Glutamatergic neuron (in vitro differentiated cells): Measurements from ENCODE around the gene HGF. TPM values are rescaled to one million over a fixed set of nuclear protein-coding genes. Genes with fewer than 3 reads are reported as not detected.

Experiments
- DNase-seq: peaks from one replicate; pipeline ENCODE4 v3.0.0; 2022
- H3K27ac Mint-ChIP-seq: one replicate; pipeline ENCODE4 v1.8.0; 2020; ENCODE audit warnings: mild to moderate bottlenecking, mixed read lengths, inconsistent platforms; ENCODE audit not compliant: unreplicated experiment
- H3K27me3 Mint-ChIP-seq: one replicate; pipeline ENCODE4 v1.8.0; 2020; ENCODE audit warnings: mild to moderate bottlenecking, moderate library complexity, mixed read lengths, inconsistent platforms; ENCODE audit not compliant: unreplicated experiment
- H3K36me3 Mint-ChIP-seq: one replicate; pipeline ENCODE4 v1.8.0; 2020; ENCODE audit warnings: mild to moderate bottlenecking, mixed read lengths, inconsistent platforms; ENCODE audit not compliant: unreplicated experiment
- H3K4me1 Mint-ChIP-seq: one replicate; pipeline ENCODE4 v1.8.0; 2020; ENCODE audit warnings: mild to moderate bottlenecking, low read depth, mixed read lengths, inconsistent platforms; ENCODE audit not compliant: unreplicated experiment
- H3K4me3 Mint-ChIP-seq: one replicate; pipeline ENCODE4 v1.8.0; 2020; ENCODE audit warnings: mild to moderate bottlenecking, mixed read lengths, inconsistent platforms; ENCODE audit not compliant: unreplicated experiment
- H3K9me3 Mint-ChIP-seq: one replicate; pipeline ENCODE4 v1.8.0; 2020; ENCODE audit warnings: mild to moderate bottlenecking, moderate library complexity, mixed read lengths, inconsistent platforms; ENCODE audit not compliant: unreplicated experiment
- CTCF ChIP-seq: fragments of 200-600 bp; sonication (generic); IDR thresholded peaks from one replicate; pipeline ENCODE4 v1.5.0; 2021; ENCODE audit not compliant: partially characterized antibody, unreplicated experiment
- total RNA-seq: library from RNA; stranded (reverse); fragmentation: NEBNext Ultra II Directional; extraction: Animal tissue kit (Norgen Biotek cat#: 25700); gene quantifications from one replicate; pipeline ENCODE4 v1.2.1, GENCODE V29; 2021; ENCODE audit not compliant: unreplicated experiment

Gene HGF
- total RNA-seq, 1 donor from 2014 or later, result not detected

GRCh38 chr7:81684514-81685269 is 85.2 kb downstream of the HGF start:
- H3K27ac Mint-ChIP-seq, result peak overlapping the region; percentile 86
- no peaks in the 10 kb centered on the region for H3K36me3 Mint-ChIP-seq
- peaks cover 38% of the 10 kb centered on the region for H3K4me1 Mint-ChIP-seq
- peak overlapping the region; percentile 58 for H3K4me3 Mint-ChIP-seq
- H3K9me3 Mint-ChIP-seq, result peaks cover 2% of the 10 kb centered on the region
- TF ChIP-seq CTCF, result no peak
- H3K27me3 Mint-ChIP-seq, result no peaks in the 10 kb centered on the region
- peak; percentile 72 for DNase-seq

GRCh38 chr7:81684033-81684432 is 85.8 kb downstream of the HGF start:
- DNase-seq, result no peak
- H3K27ac Mint-ChIP-seq, result peak overlapping the region; percentile 86
- no peaks in the 10 kb centered on the region for H3K36me3 Mint-ChIP-seq
- no peak for TF ChIP-seq CTCF
- peak overlapping the region; percentile 58 for H3K4me3 Mint-ChIP-seq
- peaks cover 2% of the 10 kb centered on the region for H3K9me3 Mint-ChIP-seq
- H3K4me1 Mint-ChIP-seq, result peaks cover 35% of the 10 kb centered on the region
- no peaks in the 10 kb centered on the region for H3K27me3 Mint-ChIP-seq

GRCh38 chr7:81682873-81683272 is 87.0 kb downstream of the HGF start:
- TF ChIP-seq CTCF, result no peak
- H3K27me3 Mint-ChIP-seq, result no peaks in the 10 kb centered on the region
- DNase-seq, result no peak
- peak overlapping the region; percentile 94 for H3K27ac Mint-ChIP-seq
- peaks cover 2% of the 10 kb centered on the region for H3K9me3 Mint-ChIP-seq
- no peaks in the 10 kb centered on the region for H3K36me3 Mint-ChIP-seq
- no peak overlapping the region for H3K4me3 Mint-ChIP-seq
- peaks cover 27% of the 10 kb centered on the region for H3K4me1 Mint-ChIP-seq

- no peak for DNase-seq
- no peak overlapping the region for H3K4me3 Mint-ChIP-seq
- no peaks in the 10 kb centered on the region for H3K27me3 Mint-ChIP-seq
- H3K27ac Mint-ChIP-seq, result no peak overlapping the region
- no peaks in the 10 kb centered on the region for H3K36me3 Mint-ChIP-seq
- H3K9me3 Mint-ChIP-seq, result no peaks in the 10 kb centered on the region
- H3K4me1 Mint-ChIP-seq, result peaks cover 39% of the 10 kb centered on the region
- TF ChIP-seq CTCF, result no peak
Observed at GRCh38 chr7:81680120-81680519, 89.7 kb downstream of the HGF start.

- H3K27ac Mint-ChIP-seq, result no peak overlapping the region
- H3K4me3 Mint-ChIP-seq, result no peak overlapping the region
- no peak for DNase-seq
- no peaks in the 10 kb centered on the region for H3K36me3 Mint-ChIP-seq
- H3K9me3 Mint-ChIP-seq, result peaks cover 3% of the 10 kb centered on the region
- H3K4me1 Mint-ChIP-seq, result peaks cover 34% of the 10 kb centered on the region
- no peak for TF ChIP-seq CTCF
- H3K27me3 Mint-ChIP-seq, result peaks cover 3% of the 10 kb centered on the region
Observed at GRCh38 chr7:81676813-81677212, 93.0 kb downstream of the HGF start.
